Nasal cavity respiratory epithelium epithelial cell of viscerocranial mucosa (primary cell): ENCODE results near the gene S1PR4. TPM values are rescaled to one million over a fixed set of nuclear protein-coding genes. Genes with fewer than 3 reads are reported as not detected.

ENCODE experiments used
- total RNA-seq: library from RNA; depleted of rRNA; stranded (reverse); fragments of >200 nt; gene quantifications from 2 replicates; pipeline ENCODE4 v1.2.3, GENCODE V29; 2014

S1PR4 gene, protein sequence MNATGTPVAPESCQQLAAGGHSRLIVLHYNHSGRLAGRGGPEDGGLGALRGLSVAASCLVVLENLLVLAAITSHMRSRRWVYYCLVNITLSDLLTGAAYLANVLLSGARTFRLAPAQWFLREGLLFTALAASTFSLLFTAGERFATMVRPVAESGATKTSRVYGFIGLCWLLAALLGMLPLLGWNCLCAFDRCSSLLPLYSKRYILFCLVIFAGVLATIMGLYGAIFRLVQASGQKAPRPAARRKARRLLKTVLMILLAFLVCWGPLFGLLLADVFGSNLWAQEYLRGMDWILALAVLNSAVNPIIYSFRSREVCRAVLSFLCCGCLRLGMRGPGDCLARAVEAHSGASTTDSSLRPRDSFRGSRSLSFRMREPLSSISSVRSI
- 0.43 TPM in 1 of 2 replicates, not detected in the other for total RNA-seq

DNA sequence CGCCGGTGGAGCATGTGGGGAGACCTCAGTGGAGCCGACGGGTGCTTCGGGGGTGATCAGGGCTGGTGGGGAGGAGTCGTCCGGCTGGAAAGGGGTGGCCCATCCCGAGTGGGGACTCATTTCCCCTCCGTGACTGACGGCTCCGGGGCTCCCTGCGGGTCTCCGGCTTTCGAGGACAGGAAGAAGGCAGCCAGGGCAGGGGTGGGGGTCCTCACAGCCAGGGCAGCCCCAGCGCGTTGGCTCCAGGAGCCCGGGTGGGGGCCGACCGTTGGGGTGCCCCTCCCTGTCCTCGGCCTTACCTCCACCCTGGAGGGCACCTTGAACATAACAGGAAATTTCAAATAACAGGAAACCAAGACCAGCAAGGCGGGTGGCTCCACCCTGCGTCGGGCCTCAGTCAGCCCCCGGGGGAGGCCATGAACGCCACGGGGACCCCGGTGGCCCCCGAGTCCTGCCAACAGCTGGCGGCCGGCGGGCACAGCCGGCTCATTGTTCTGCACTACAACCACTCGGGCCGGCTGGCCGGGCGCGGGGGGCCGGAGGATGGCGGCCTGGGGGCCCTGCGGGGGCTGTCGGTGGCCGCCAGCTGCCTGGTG, at the start of gene S1PR4:
Gene S1PR4, plus strand, starts transcription at position 393 of the 596 bp plus-strand sequence. Its CDS starts 24 bp downstream, at position 417.

DNA sequence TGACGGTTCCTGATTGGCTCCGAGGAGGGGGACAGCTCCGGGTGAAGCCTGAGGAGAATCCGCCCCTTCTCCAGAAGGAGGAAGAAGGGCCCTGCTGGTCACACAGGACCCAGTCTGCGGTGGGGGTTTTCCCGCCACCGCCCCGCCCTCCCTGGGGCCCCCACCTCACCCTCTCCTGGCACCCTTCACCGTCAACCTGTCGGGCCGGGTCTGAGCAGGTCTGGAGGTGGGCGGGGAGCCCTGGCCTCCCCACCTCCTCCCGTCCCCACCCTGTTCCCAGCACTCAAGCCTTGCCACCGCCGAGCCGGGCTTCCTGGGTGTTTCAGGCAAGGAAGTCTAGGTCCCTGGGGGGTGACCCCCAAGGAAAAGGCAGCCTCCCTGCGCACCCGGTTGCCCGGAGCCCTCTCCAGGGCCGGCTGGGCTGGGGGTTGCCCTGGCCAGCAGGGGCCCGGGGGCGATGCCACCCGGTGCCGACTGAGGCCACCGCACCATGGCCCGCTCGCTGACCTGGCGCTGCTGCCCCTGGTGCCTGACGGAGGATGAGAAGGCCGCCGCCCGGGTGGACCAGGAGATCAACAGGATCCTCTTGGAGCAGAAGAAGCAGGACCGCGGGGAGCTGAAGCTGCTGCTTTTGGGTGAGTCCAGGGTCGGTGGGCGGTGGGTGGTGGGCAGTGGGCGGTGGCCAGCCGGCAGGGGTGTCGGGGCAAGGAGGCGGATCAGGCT, 42.4 kb upstream of the S1PR4 start, which contains the start of gene GNA15:
Gene GNA15, plus strand, starts transcription at position 73 of the 723 bp plus-strand sequence. Its CDS starts 418 bp downstream, at position 491.

DNA sequence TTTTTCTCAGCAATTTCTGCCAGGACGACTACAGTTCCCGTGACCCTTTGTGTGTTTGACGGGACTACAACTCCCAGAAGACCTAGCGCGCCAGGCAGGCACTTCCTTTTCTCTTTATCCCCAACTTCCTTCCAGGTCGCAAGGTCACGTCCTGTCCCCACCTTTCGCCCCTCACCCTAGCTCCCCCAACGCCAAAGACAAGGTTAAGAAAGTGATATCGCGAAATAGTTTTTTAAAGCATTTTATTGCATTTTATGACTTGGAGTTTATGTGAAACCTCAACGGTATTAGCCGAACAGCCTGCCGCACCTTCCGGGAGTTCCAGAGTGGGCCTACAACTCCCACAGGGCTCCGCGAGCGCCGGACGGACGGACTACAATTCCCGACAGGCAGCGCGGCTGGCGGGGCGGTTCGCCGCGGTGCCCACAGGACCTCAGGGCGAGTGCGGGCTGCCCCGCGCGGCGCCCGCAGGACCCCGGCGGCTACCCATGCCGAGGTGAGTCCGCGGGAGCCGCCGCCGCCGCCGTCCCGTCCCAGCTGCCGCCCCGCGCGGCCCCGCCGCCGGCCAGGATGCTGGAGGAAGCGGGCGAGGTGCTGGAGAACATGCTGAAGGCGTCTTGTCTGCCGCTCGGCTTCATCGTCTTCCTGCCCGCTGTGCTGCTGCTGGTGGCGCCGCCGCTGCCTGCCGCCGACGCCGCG, 7.0 kb downstream of the S1PR4 start, which contains the start of gene NCLN:
Gene NCLN, plus strand, starts transcription at position 470 of the 699 bp plus-strand sequence. Its CDS starts 101 bp downstream, at position 571.

DNA sequence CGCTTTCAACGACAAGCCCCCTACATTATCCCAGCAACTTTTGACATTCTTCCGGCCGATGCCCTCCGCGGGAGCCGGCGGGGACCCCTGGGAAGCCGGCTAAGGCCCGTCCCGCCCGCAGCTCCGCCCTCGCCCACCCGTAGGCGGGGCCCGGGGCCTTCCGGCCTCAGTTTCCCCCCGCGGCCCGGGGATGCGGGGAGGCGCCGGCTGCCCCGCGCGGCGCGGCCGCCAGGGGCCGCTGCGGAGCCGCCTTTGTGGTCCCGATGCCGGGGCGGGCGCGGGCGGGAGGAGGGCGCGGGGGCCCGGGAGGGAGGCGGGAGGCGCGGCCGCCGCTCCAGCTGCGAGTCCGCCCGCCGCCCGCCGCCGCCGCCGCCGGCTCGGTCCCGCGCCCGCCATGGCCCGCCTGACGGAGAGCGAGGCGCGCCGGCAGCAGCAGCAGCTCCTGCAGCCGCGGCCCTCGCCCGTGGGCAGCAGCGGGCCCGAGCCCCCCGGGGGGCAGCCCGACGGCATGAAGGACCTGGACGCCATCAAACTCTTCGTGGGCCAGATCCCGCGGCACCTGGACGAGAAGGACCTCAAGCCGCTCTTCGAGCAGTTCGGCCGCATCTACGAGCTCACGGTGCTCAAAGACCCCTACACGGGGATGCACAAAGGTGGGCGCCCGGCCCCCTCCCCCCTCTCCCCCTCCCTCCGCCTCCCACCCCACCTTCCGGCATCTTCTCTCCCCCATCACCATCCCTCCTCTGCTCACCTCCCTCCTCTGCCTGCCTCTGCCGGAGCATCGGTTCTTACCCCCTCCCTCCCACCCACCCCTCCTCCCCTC, 46.0 kb downstream of the S1PR4 start, which contains the start of gene CELF5:
Gene CELF5, plus strand, starts transcription at position 316 of the 823 bp plus-strand sequence. Its CDS starts 79 bp downstream, at position 395.

Other genes with a start within 250 kb of the S1PR4 start
- gene ZNF77, start 233.8 kb upstream of the S1PR4 start, total RNA-seq: 10.3 and 12.3 TPM in 2 replicates
- gene TLE6, start 201.2 kb upstream of the S1PR4 start, total RNA-seq: 0.28 TPM in 1 of 2 replicates, not detected in the other
- gene TLE2, start 149.5 kb upstream of the S1PR4 start, total RNA-seq: 0.34 and 3.9 TPM in 2 replicates
- 85.4 and 251 TPM in 2 replicates for gene TLE5, start 116.3 kb upstream of the S1PR4 start, total RNA-seq
- 44.8 and 62.5 TPM in 2 replicates for gene GNA11, start 84.4 kb upstream of the S1PR4 start, total RNA-seq
- 93.0 and 95.7 TPM in 2 replicates for gene GNA15, start 42.7 kb upstream of the S1PR4 start, total RNA-seq
- gene NCLN, start 7.2 kb downstream of the S1PR4 start, total RNA-seq: 42.0 and 96.2 TPM in 2 replicates
- gene CELF5, start 45.9 kb downstream of the S1PR4 start, total RNA-seq: 0.07 TPM in 1 of 2 replicates, not detected in the other
- 13.3 and 75.2 TPM in 2 replicates for gene NFIC, start 187.8 kb downstream of the S1PR4 start, total RNA-seq